GM21825 (cell line): ENCODE results near the gene GARIN5B.

Experiments
- ATAC-seq: cut with Tn5 transposase; IDR thresholded peaks from one replicate; pipeline ENCODE4 v1.9.1; 2021; ENCODE audit warnings: mild to moderate bottlenecking, moderate library complexity; ENCODE audit not compliant: unreplicated experiment

GARIN5B gene

GRCh38 chr19:55325172-55325571 lies 37.9 kb downstream of the GARIN5B start, which contains the start of gene TMEM150B:
TSS of gene TMEM150B (minus strand) at chr19:55325341. CDS start at chr19:55321036, 4,305 bp downstream.
- ATAC-seq = no peak

- no peak for ATAC-seq
These were observed 38.4 kb downstream of the GARIN5B start for GRCh38 chr19:55324662-55325061.

GRCh38 chr19:55322204-55322885 lies 40.7 kb downstream of the GARIN5B start:
- ATAC-seq = no peak

- ATAC-seq = no peak
These were observed 41.5 kb downstream of the GARIN5B start for GRCh38 chr19:55321466-55322137.

GRCh38 chr19:55320844-55321419 lies 42.1 kb downstream of the GARIN5B start:
- ATAC-seq = no peak

- ATAC-seq = no peak
These were observed 43.3 kb downstream of the GARIN5B start for GRCh38 chr19:55319785-55320184.

GRCh38 chr19:55316646-55317045 lies 46.4 kb downstream of the GARIN5B start:
- no peak for ATAC-seq

- ATAC-seq = no peak
These were observed 47.0 kb downstream of the GARIN5B start for GRCh38 chr19:55315956-55316525.

- no peak for ATAC-seq
These were observed 48.7 kb downstream of the GARIN5B start for GRCh38 chr19:55314396-55314795.

- ATAC-seq = no peak
These were observed 50.2 kb downstream of the GARIN5B start for GRCh38 chr19:55312621-55313512.

GRCh38 chr19:55311797-55312196 lies 51.3 kb downstream of the GARIN5B start:
- no peak for ATAC-seq

GRCh38 chr19:55311397-55311796 lies 51.7 kb downstream of the GARIN5B start:
- ATAC-seq = no peak

- ATAC-seq = no peak
These were observed 52.6 kb downstream of the GARIN5B start for GRCh38 chr19:55310498-55310897.

- no peak for ATAC-seq
These were observed 53.6 kb downstream of the GARIN5B start for GRCh38 chr19:55309448-55309847.

GRCh38 chr19:55308281-55308680 lies 54.8 kb downstream of the GARIN5B start:
- no peak for ATAC-seq

GRCh38 chr19:55306712-55307111 lies 56.3 kb downstream of the GARIN5B start:
- no peak for ATAC-seq

GRCh38 chr19:55305983-55306562 lies 57.0 kb downstream of the GARIN5B start:
- no peak for ATAC-seq

- ATAC-seq = no peak
These were observed 57.6 kb downstream of the GARIN5B start for GRCh38 chr19:55305491-55305890.

- ATAC-seq = no peak
These were observed 58.1 kb downstream of the GARIN5B start for GRCh38 chr19:55304980-55305379.
